Uterus (tissue), 4 donors: ENCODE results near the gene CCDC136. TPM values are rescaled to one million over a fixed set of nuclear protein-coding genes. Genes with fewer than 3 reads are reported as not detected.

ENCODE experiments used
- DNase-seq, 2 donors: peaks; one replicate each; pipeline ENCODE4 v3.0.0-alpha.2; 2019 to 2020
- H3K27ac ChIP-seq, 2 donors: fragments of 200-600 bp; sonication (generic); 1 replicate in 1 of 2; 2 replicates in 1 of 2; pipeline ENCODE4 v1.5.1; 2016 to 2018
- H3K27me3 ChIP-seq, 2 donors: fragments of 200-600 bp; sonication (generic); one replicate each; pipeline ENCODE4 v1.5.1; 2018 to 2019; ENCODE audit warnings: control low read depth in 1 of 2
- H3K36me3 ChIP-seq, 2 donors: fragments of 200-600 bp; sonication (generic); one replicate each; pipeline ENCODE4 v1.5.1; 2019; ENCODE audit warnings: control low read depth in 1 of 2
- H3K4me1 ChIP-seq, 2 donors: fragments of 200-600 bp; sonication (generic); one replicate each; pipeline ENCODE4 v1.5.1; 2018 to 2019; ENCODE audit warnings: control low read depth in 1 of 2
- H3K4me3 ChIP-seq, 2 donors: fragments of 200-600 bp; sonication (generic); 1 replicate in 1 of 2; 2 replicates in 1 of 2; pipeline ENCODE4 v1.5.1; 2018 to 2019; ENCODE audit warnings: mild to moderate bottlenecking in 1 of 2
- H3K9me3 ChIP-seq, 2 donors: fragments of 200-600 bp; sonication (generic); one replicate each; pipeline ENCODE4 v1.5.1; 2019; ENCODE audit warnings: control low read depth in 1 of 2
- CTCF ChIP-seq, 4 experiments: fragments of 200-600 bp in 2 of 4; fragments of 450-650 bp in 2 of 4; sonication (generic) in 2 of 4; IDR thresholded peaks; one replicate each; pipeline ENCODE4 v1.5.1; 2016 to 2019; ENCODE audit warnings: antibody characterized with exemption in 4 of 4, mild to moderate bottlenecking in 2 of 4, moderate library complexity in 1 of 4
- POLR2A ChIP-seq, 2 donors: fragments of 450-650 bp; IDR thresholded peaks; one replicate each; pipeline ENCODE4 v1.6.1; 2016; ENCODE audit warnings: antibody characterized with exemption in 2 of 2, mild to moderate bottlenecking in 1 of 2, moderate library complexity in 1 of 2
- intact Hi-C: fragments of 100-400 bp; cut with DNase I; formaldehyde crosslinking; loops from one replicate; pipeline ENCODE4 v1.15.1; 2023; ENCODE audit warnings: low total_unique reads
- total RNA-seq, 4 donors: library from RNA; depleted of rRNA in 3 of 4; stranded (reverse); fragments of >200 nt in 3 of 4; gene quantifications; one replicate each; pipeline versions ENCODE4 v1.1.0 to v1.2.4, GENCODE V29; 2014 to 2023
- donor health status: DM: yes; HTN: yes; CAD: no.

Gene CCDC136
- total RNA-seq, 4 donors from 2014 or later: 11.5 to 26.4 (median 14.8) TPM

GRCh38 chr7:128815289-128815942 lies 23.6 kb downstream of the CCDC136 start:
- intact Hi-C loops: no loop called here
- Histone ChIP-seq H3K27ac (no peak overlapping the region), H3K36me3 (no peaks in the 10 kb centered on the region), H3K4me1 (no peaks in the 10 kb centered on the region), H3K4me3 (no peak overlapping the region), H3K9me3 (no peaks in the 10 kb centered on the region), H3K27me3 (no peaks in the 10 kb centered on the region)
- no peak for DNase-seq
- TF ChIP-seq POLR2A (IDR thresholded peaks at IDR 0.05): no peak
- TF ChIP-seq CTCF (IDR thresholded peaks at IDR 0.05): no peak

- DNase-seq: no peak
- H3K27ac ChIP-seq: no peak overlapping the region
- no peaks in the 10 kb centered on the region for H3K9me3 ChIP-seq
- H3K4me3 ChIP-seq: no peak overlapping the region
- TF ChIP-seq POLR2A (IDR thresholded peaks at IDR 0.05) (no peak), CTCF (IDR thresholded peaks at IDR 0.05) (no peak)
- no peaks in the 10 kb centered on the region for H3K36me3 ChIP-seq
- intact Hi-C loops: no loop called here
- H3K4me1 ChIP-seq: no peaks in the 10 kb centered on the region
- no peaks in the 10 kb centered on the region for H3K27me3 ChIP-seq
These were observed 26.9 kb downstream of the CCDC136 start for GRCh38 chr7:128818694-128819093.

DNA sequence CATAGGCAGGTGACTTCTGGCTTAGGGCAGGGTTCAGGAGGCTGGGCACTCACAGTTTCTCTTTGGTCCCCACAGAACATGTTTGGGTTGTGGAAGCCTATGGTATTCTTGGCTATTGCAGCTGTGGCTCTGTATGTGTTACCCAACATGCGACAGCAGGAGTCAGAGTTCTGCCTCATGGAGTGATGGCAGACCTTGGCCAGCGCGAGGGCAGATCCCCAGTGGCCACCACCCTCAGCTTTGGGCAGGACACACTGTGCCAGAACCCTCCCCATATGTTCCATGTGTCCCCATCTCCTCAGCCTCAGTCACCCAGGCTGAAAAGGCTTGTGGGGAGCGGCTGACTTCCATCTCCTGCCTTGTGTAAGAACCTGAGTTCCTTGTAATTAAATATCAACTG lies 30.0 kb downstream of the CCDC136 start:
- DNase-seq: no peak
- no peaks in the 10 kb centered on the region for H3K36me3 ChIP-seq
- H3K9me3 ChIP-seq: no peaks in the 10 kb centered on the region
- H3K4me3 ChIP-seq: no peak overlapping the region
- H3K27me3 ChIP-seq: no peaks in the 10 kb centered on the region
- TF ChIP-seq CTCF (IDR thresholded peaks at IDR 0.05): no peak
- no peak for TF ChIP-seq POLR2A (IDR thresholded peaks at IDR 0.05)
- H3K4me1 ChIP-seq: no peaks in the 10 kb centered on the region
- intact Hi-C loops: no loop called here
- H3K27ac ChIP-seq: no peak overlapping the region

- Histone ChIP-seq H3K4me1 (peaks cover 0 to 3% of the 10 kb centered on the region in 2 donors), H3K9me3 (no peaks in the 10 kb centered on the region), H3K4me3 (no peak overlapping the region), H3K36me3 (no peaks in the 10 kb centered on the region), H3K27ac (peak overlapping the region; percentile 76 to 94), H3K27me3 (no peaks in the 10 kb centered on the region)
- intact Hi-C loops: no loop called here
- DNase-seq: no peak
- TF ChIP-seq POLR2A (IDR thresholded peaks at IDR 0.05): no peak
- TF ChIP-seq CTCF (IDR thresholded peaks at IDR 0.05): no peak
These were observed 34.7 kb downstream of the CCDC136 start for GRCh38 chr7:128826512-128826911.

DNA sequence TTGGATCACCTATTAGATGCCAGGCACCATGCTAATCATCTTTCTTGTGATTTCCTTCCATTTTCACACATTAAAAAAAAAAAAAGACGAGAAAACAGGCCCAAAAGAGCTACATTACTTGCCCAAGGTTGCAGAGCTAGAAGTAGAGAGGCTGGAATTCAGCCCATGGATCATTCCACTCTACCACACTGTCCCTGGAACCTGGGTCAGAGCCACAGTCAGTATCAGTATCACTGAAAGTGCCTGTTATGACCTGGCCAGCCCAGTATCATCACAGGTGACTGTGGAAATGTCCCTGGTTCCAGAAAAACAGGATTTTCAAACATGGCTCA lies 35.1 kb downstream of the CCDC136 start:
- Histone ChIP-seq H3K4me1 (peaks cover 0 to 3% of the 10 kb centered on the region in 2 donors), H3K36me3 (no peaks in the 10 kb centered on the region), H3K27me3 (no peaks in the 10 kb centered on the region), H3K9me3 (no peaks in the 10 kb centered on the region), H3K4me3 (no peak overlapping the region), H3K27ac (peak overlapping the region; percentile 76 to 94)
- no peak for DNase-seq
- intact Hi-C loops: no loop called here
- TF ChIP-seq POLR2A (IDR thresholded peaks at IDR 0.05) (no peak), CTCF (IDR thresholded peaks at IDR 0.05) (no peak)
